Choroid plexus epithelial cell (primary cell): ENCODE data around the gene CROCC2.

Experiments
- DNase-seq: peaks from one replicate; pipeline ENCODE4 v3.0.0-alpha.2; 2010; ENCODE audit warnings: low read depth
- H3K4me3 ChIP-seq: 2 replicates; pipeline ENCODE4 v1.5.1; 2011; ENCODE audit warnings: low read depth, mild to moderate bottlenecking, control low read depth, low read length, moderate library complexity
- CTCF ChIP-seq: conservative IDR thresholded peaks from 2 replicates; pipeline ENCODE4 v1.5.1; 2011; ENCODE audit warnings: low read depth, mild to moderate bottlenecking, control low read depth, inconsistent platforms, low read length, moderate library complexity

The CROCC2 gene

GRCh38 chr2:241017228-241017940 lies 111.2 kb downstream of the CROCC2 start:
- TF ChIP-seq CTCF: no peak
- DNase-seq: no peak
- no peak overlapping the region for H3K4me3 ChIP-seq

GRCh38 chr2:241018051-241018891 lies 112.1 kb downstream of the CROCC2 start:
- TF ChIP-seq CTCF: no peak
- DNase-seq: no peak
- no peak overlapping the region for H3K4me3 ChIP-seq

GRCh38 chr2:241019441-241020139 lies 113.5 kb downstream of the CROCC2 start:
- H3K4me3 ChIP-seq: no peak overlapping the region
- DNase-seq: no peak
- TF ChIP-seq CTCF: no peak

GRCh38 chr2:241020201-241020600 lies 114.1 kb downstream of the CROCC2 start:
- TF ChIP-seq CTCF: no peak
- H3K4me3 ChIP-seq: no peak overlapping the region
- DNase-seq: no peak

- no peak for DNase-seq
- no peak overlapping the region for H3K4me3 ChIP-seq
- TF ChIP-seq CTCF: no peak
These were observed 114.6 kb downstream of the CROCC2 start for GRCh38 chr2:241020629-241021190.

GRCh38 chr2:241025639-241026038 lies 119.5 kb downstream of the CROCC2 start:
- no peak for TF ChIP-seq CTCF
- no peak overlapping the region for H3K4me3 ChIP-seq
- no peak for DNase-seq
